Measurements from ENCODE around the gene TBC1D5.

DNA sequence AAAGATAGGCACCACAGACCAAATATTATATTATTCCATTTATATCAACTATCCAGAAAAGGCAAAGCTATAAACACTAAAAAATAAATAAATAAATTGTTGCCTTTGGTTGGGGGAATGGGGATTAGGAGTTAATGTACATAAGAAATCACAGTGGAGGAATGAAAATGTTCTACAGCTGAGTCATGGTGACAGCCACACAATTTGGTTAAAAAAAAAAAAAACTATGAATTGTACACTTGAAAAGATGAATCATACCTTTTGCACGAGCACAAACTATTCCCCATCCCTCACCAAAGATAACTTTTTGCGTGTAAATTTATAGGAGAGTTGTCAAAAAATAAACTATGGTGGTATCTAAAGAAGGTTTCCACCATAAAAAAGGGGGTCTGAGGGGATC lies 103.2 kb downstream of the TBC1D5 start:
- TF ChIP-seq, protein P1, sequence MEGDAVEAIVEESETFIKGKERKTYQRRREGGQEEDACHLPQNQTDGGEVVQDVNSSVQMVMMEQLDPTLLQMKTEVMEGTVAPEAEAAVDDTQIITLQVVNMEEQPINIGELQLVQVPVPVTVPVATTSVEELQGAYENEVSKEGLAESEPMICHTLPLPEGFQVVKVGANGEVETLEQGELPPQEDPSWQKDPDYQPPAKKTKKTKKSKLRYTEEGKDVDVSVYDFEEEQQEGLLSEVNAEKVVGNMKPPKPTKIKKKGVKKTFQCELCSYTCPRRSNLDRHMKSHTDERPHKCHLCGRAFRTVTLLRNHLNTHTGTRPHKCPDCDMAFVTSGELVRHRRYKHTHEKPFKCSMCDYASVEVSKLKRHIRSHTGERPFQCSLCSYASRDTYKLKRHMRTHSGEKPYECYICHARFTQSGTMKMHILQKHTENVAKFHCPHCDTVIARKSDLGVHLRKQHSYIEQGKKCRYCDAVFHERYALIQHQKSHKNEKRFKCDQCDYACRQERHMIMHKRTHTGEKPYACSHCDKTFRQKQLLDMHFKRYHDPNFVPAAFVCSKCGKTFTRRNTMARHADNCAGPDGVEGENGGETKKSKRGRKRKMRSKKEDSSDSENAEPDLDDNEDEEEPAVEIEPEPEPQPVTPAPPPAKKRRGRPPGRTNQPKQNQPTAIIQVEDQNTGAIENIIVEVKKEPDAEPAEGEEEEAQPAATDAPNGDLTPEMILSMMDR (IDR thresholded peaks at IDR 0.05; ENCODE audit: control extremely low read depth in 1 of 3, insufficient read depth in 1 of 3, low read depth in 1 of 3, low read length in 3 of 3): no peak
- no peak for TF ChIP-seq EZH2 (IDR thresholded peaks at IDR 0.05; ENCODE audit: low read depth, low read length, severe bottlenecking)
- TF ChIP-seq, protein P2, sequence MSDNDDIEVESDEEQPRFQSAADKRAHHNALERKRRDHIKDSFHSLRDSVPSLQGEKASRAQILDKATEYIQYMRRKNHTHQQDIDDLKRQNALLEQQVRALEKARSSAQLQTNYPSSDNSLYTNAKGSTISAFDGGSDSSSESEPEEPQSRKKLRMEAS (IDR thresholded peaks at IDR 0.05): no peak
- TF ChIP-seq, protein P3, sequence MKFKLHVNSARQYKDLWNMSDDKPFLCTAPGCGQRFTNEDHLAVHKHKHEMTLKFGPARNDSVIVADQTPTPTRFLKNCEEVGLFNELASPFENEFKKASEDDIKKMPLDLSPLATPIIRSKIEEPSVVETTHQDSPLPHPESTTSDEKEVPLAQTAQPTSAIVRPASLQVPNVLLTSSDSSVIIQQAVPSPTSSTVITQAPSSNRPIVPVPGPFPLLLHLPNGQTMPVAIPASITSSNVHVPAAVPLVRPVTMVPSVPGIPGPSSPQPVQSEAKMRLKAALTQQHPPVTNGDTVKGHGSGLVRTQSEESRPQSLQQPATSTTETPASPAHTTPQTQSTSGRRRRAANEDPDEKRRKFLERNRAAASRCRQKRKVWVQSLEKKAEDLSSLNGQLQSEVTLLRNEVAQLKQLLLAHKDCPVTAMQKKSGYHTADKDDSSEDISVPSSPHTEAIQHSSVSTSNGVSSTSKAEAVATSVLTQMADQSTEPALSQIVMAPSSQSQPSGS (IDR thresholded peaks at IDR 0.05; ENCODE audit: low read length): no peak
- TF ChIP-seq SIN3A (conservative IDR thresholded peaks at IDR 0.05 in 1 of 2, IDR thresholded peaks at IDR 0.05 in 1 of 2; ENCODE audit: low read depth in 1 of 2, low read length in 2 of 2): no peak
- no peak for TF ChIP-seq SP1 (IDR thresholded peaks at IDR 0.05; ENCODE audit: low read depth, low read length)
- no peak for TF ChIP-seq YY1 (IDR thresholded peaks at IDR 0.05; ENCODE audit: low read depth, low read length)
- no peak for TF ChIP-seq POLR2A (IDR thresholded peaks at IDR 0.05; ENCODE audit: control extremely low read depth in 1 of 2, low read depth in 2 of 2, low read length in 2 of 2)
- no peak for TF ChIP-seq SP2 (IDR thresholded peaks at IDR 0.05; ENCODE audit: low read length)
- TF ChIP-seq POLR2AphosphoS5 (IDR thresholded peaks at IDR 0.05; ENCODE audit: low read depth, low read length): no peak
- TF ChIP-seq TEAD4 (IDR thresholded peaks at IDR 0.05; ENCODE audit: low read depth, low read length): no peak
- no peak for TF ChIP-seq SRF (IDR thresholded peaks at IDR 0.05; ENCODE audit: low read depth, low read length)
- TF ChIP-seq SUZ12 (IDR thresholded peaks at IDR 0.05; ENCODE audit: low read length): no peak
- TF ChIP-seq ZNF274 (IDR thresholded peaks at IDR 0.05; ENCODE audit: borderline replicate concordance, extremely low read depth, low read length): no peak
